GM12864 (cell line): ENCODE measurements around the gene KIR2DL1.
"Not testable (repeated sequence)": the region's sequence is repeated elsewhere in the genome, so short reads cannot be mapped to it uniquely, and the experiment has no call there.

Experiments used
- DNase-seq: peaks from one replicate; pipeline ENCODE4 v3.0.0-alpha.2; 2011; ENCODE audit warnings: low read depth
- H3K4me3 ChIP-seq: 2 replicates; pipeline ENCODE4 v1.5.1; 2011; ENCODE audit warnings: mild to moderate bottlenecking, low read depth, low read length, control low read depth
- TF ChIP-seq, protein P1 (sequence below): IDR thresholded peaks from 2 replicates; pipeline ENCODE4 v1.5.1; 2011; ENCODE audit warnings: low read depth, mild to moderate bottlenecking, moderate library complexity, low read length, control low read depth, inconsistent platforms; ENCODE audit errors: missing control alignments

The KIR2DL1 gene

GRCh38 chr19:54817670-54818536 is 48.3 kb downstream of the KIR2DL1 start:
- no peak for DNase-seq
- TF ChIP-seq, protein P1, sequence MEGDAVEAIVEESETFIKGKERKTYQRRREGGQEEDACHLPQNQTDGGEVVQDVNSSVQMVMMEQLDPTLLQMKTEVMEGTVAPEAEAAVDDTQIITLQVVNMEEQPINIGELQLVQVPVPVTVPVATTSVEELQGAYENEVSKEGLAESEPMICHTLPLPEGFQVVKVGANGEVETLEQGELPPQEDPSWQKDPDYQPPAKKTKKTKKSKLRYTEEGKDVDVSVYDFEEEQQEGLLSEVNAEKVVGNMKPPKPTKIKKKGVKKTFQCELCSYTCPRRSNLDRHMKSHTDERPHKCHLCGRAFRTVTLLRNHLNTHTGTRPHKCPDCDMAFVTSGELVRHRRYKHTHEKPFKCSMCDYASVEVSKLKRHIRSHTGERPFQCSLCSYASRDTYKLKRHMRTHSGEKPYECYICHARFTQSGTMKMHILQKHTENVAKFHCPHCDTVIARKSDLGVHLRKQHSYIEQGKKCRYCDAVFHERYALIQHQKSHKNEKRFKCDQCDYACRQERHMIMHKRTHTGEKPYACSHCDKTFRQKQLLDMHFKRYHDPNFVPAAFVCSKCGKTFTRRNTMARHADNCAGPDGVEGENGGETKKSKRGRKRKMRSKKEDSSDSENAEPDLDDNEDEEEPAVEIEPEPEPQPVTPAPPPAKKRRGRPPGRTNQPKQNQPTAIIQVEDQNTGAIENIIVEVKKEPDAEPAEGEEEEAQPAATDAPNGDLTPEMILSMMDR, result no peak

DNA sequence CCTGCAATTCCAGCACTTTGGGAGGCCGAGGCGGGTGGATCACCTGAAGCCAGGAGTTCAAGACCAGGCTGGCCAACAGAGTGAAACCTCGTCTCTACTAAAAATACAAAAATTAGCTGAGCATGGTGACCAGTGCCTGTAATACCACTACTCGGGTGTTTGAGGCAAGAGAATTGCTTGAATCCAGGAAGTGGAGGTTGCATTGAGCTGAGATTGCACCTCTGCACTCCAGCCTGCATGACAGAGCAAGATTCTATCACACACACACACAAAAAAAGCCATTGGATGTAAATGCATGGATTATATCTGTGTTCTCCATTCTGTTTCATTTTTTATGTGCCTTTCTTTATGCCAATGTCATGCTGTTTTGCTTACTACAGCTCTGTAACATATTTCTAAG is 54.8 kb downstream of the KIR2DL1 start:
- H3K4me3 ChIP-seq, DNase-seq: not testable (repeated sequence)

More at GRCh38 chr19:54817670-54818536, 48.3 kb downstream of the KIR2DL1 start:
- no peak overlapping the region for H3K4me3 ChIP-seq

- H3K4me3 ChIP-seq, result not testable (repeated sequence)
Observed at GRCh38 chr19:54825326-54825725, 55.7 kb downstream of the KIR2DL1 start.

GRCh38 chr19:54828064-54828463 is 58.5 kb downstream of the KIR2DL1 start:
- DNase-seq, H3K4me3 ChIP-seq: not testable (repeated sequence)

More at GRCh38 chr19:54825326-54825725, 55.7 kb downstream of the KIR2DL1 start:
- DNase-seq, result not testable (repeated sequence)

GRCh38 chr19:54832496-54832895 is 62.9 kb downstream of the KIR2DL1 start, which contains the start of gene KIR2DS4:
KIR2DS4 (plus strand) TSS chr19:54832676.
- not testable (repeated sequence) for H3K4me3 ChIP-seq, DNase-seq
